Mesendoderm (in vitro differentiated cells): ENCODE measurements around the gene ANKRD27.

ENCODE experiments used
- DNase-seq: peaks from one replicate; pipeline ENCODE4 v3.0.0; 2013
- H2AK5ac ChIP-seq: 2 replicates; pipeline ENCODE4 v1.6.1; 2013; ENCODE audit warnings: low read length, inconsistent platforms
- H2BK120ac ChIP-seq: 2 replicates; pipeline ENCODE4 v1.6.1; 2013; ENCODE audit warnings: low read depth, mild to moderate bottlenecking, low read length, moderate library complexity, mixed read lengths
- H2BK15ac ChIP-seq: replicated peaks from 2 replicates; pipeline ENCODE4 v1.6.1; 2013; ENCODE audit warnings: low read depth, mild to moderate bottlenecking, moderate library complexity
- H2BK5ac ChIP-seq: 2 replicates; pipeline ENCODE4 v1.6.1; 2013; ENCODE audit warnings: low read length, inconsistent platforms
- H3K18ac ChIP-seq: 2 replicates; pipeline ENCODE4 v1.6.1; 2013; ENCODE audit warnings: mild to moderate bottlenecking, low read length, mixed read lengths
- H3K23ac ChIP-seq: one replicate; pipeline ENCODE4 v1.6.1; 2013; ENCODE audit warnings: low read length
- H3K27ac ChIP-seq: 2 replicates; pipeline ENCODE4 v1.5.1; 2013; ENCODE audit warnings: low read depth, mild to moderate bottlenecking, inconsistent platforms, low read length, moderate library complexity
- H3K27me3 ChIP-seq: 2 replicates; pipeline ENCODE4 v1.6.1; 2013; ENCODE audit warnings: low read length, control low read depth, mild to moderate bottlenecking, inconsistent platforms; ENCODE audit not compliant: insufficient read depth, poor library complexity
- H3K36me3 ChIP-seq: 2 replicates; pipeline ENCODE4 v1.6.1; 2013; ENCODE audit warnings: low read length, inconsistent platforms; ENCODE audit not compliant: control insufficient read depth, insufficient read depth
- H3K4ac ChIP-seq: one replicate; pipeline ENCODE4 v1.6.1; 2013; ENCODE audit warnings: low read depth, mild to moderate bottlenecking, low read length, moderate library complexity
- H3K4me1 ChIP-seq: 2 replicates; pipeline ENCODE4 v1.6.1; 2013; ENCODE audit warnings: low read depth, low read length, inconsistent platforms; ENCODE audit not compliant: control insufficient read depth
- H3K4me2 ChIP-seq: 2 replicates; pipeline ENCODE4 v1.6.1; 2013; ENCODE audit warnings: low read length
- H3K4me3 ChIP-seq: 2 replicates; pipeline ENCODE4 v1.5.1; 2013; ENCODE audit warnings: mild to moderate bottlenecking, low read length
- H3K56ac ChIP-seq: one replicate; pipeline ENCODE4 v1.6.1; 2013; ENCODE audit warnings: low read length
- H3K79me1 ChIP-seq: 2 replicates; pipeline ENCODE4 v1.6.1; 2013; ENCODE audit warnings: low read length, inconsistent platforms
- H3K79me2 ChIP-seq: 2 replicates; pipeline ENCODE4 v1.6.1; 2013; ENCODE audit warnings: mild to moderate bottlenecking, low read length; ENCODE audit not compliant: control insufficient read depth, insufficient read depth
- H3K9ac ChIP-seq: 2 replicates; pipeline ENCODE4 v1.6.1; 2013; ENCODE audit warnings: low read length, inconsistent platforms
- H4K5ac ChIP-seq: one replicate; pipeline ENCODE4 v1.6.1; 2013; ENCODE audit warnings: low read length
- H4K8ac ChIP-seq: one replicate; pipeline ENCODE4 v1.6.1; 2013; ENCODE audit warnings: low read depth, mild to moderate bottlenecking, control low read depth, low read length, moderate library complexity
- WGBS: extraction: QIAGEN DNeasy Blood & Tissue Kit; methylation state at CpG from one replicate; pipeline ENCODE4 v1.1.7; 2013; ENCODE audit warnings: low lambda C conversion rate, missing lambda C conversion rate; ENCODE audit not compliant: insufficient coverage; ENCODE audit errors: extremely low coverage; 5-methylcytosine and 5-hydroxymethylcytosine counted together

Gene ANKRD27

GRCh38 chr19:32622002-32622401 lies 53.0 kb downstream of the ANKRD27 start:
- Histone ChIP-seq H3K27me3 (no peaks in the 10 kb centered on the region), H2BK15ac (no peak overlapping the region), H2BK5ac (no peak overlapping the region), H3K4me1 (no peaks in the 10 kb centered on the region), H3K56ac (no peak overlapping the region), H3K36me3 (peaks cover 1% of the 10 kb centered on the region), H3K18ac (no peak overlapping the region), H3K23ac (no peak overlapping the region), H2BK120ac (no peak overlapping the region), H3K4me3 (no peak overlapping the region), H3K4me2 (no peak overlapping the region), H4K5ac (no peak overlapping the region), H4K8ac (no peak overlapping the region), H3K79me1 (no peaks in the 10 kb centered on the region), H3K9ac (no peak overlapping the region), H3K79me2 (no peaks in the 10 kb centered on the region), H3K4ac (no peak overlapping the region), H3K27ac (no peak overlapping the region), H2AK5ac (no peak overlapping the region)
- no CpG with 5 or more reads among the region's 12 CpGs for WGBS
- no peak for DNase-seq

- no peak overlapping the region for H2AK5ac ChIP-seq
- no peak overlapping the region for H2BK15ac ChIP-seq
- H2BK5ac ChIP-seq: no peak overlapping the region
- H4K8ac ChIP-seq: no peak overlapping the region
- no peaks in the 10 kb centered on the region for H3K79me2 ChIP-seq
- no peak overlapping the region for H3K4ac ChIP-seq
- no CpG with 5 or more reads among the region's 23 CpGs for WGBS
- H3K23ac ChIP-seq: no peak overlapping the region
- H3K18ac ChIP-seq: no peak overlapping the region
- H2BK120ac ChIP-seq: no peak overlapping the region
- no peak overlapping the region for H3K4me2 ChIP-seq
- no peak overlapping the region for H4K5ac ChIP-seq
- no peaks in the 10 kb centered on the region for H3K4me1 ChIP-seq
- H3K36me3 ChIP-seq: peaks cover 3% of the 10 kb centered on the region
- H3K27me3 ChIP-seq: no peaks in the 10 kb centered on the region
- no peak overlapping the region for H3K9ac ChIP-seq
- no peak overlapping the region for H3K4me3 ChIP-seq
- no peak for DNase-seq
- H3K27ac ChIP-seq: no peak overlapping the region
- H3K56ac ChIP-seq: no peak overlapping the region
- no peaks in the 10 kb centered on the region for H3K79me1 ChIP-seq
Observed at GRCh38 chr19:32619051-32619685, 55.8 kb downstream of the ANKRD27 start.

- Histone ChIP-seq H3K56ac (no peak overlapping the region), H4K8ac (no peak overlapping the region), H3K4ac (no peak overlapping the region), H3K4me1 (no peaks in the 10 kb centered on the region), H2BK5ac (no peak overlapping the region), H3K27me3 (no peaks in the 10 kb centered on the region), H3K4me3 (no peak overlapping the region), H3K9ac (no peak overlapping the region), H3K4me2 (no peak overlapping the region), H2AK5ac (no peak overlapping the region), H3K23ac (no peak overlapping the region), H3K27ac (no peak overlapping the region), H3K79me1 (no peaks in the 10 kb centered on the region), H3K36me3 (peaks cover 3% of the 10 kb centered on the region), H3K18ac (no peak overlapping the region), H2BK120ac (no peak overlapping the region), H3K79me2 (no peaks in the 10 kb centered on the region), H2BK15ac (no peak overlapping the region), H4K5ac (no peak overlapping the region)
- no CpG with 5 or more reads among the region's 11 CpGs for WGBS
- DNase-seq: no peak
Observed at GRCh38 chr19:32615569-32615968, 59.4 kb downstream of the ANKRD27 start.

- H3K27me3 ChIP-seq: no peaks in the 10 kb centered on the region
- H2BK120ac ChIP-seq: no peak overlapping the region
- no peak overlapping the region for H3K4me2 ChIP-seq
- no peak overlapping the region for H4K8ac ChIP-seq
- H2AK5ac ChIP-seq: no peak overlapping the region
- no peaks in the 10 kb centered on the region for H3K79me2 ChIP-seq
- H3K23ac ChIP-seq: no peak overlapping the region
- no peaks in the 10 kb centered on the region for H3K4me1 ChIP-seq
- WGBS: no CpG with 5 or more reads among the region's 7 CpGs
- no peak overlapping the region for H3K9ac ChIP-seq
- no peak overlapping the region for H3K18ac ChIP-seq
- no peak overlapping the region for H3K4me3 ChIP-seq
- no peak overlapping the region for H2BK5ac ChIP-seq
- DNase-seq: no peak
- H3K36me3 ChIP-seq: peaks cover 3% of the 10 kb centered on the region
- H3K56ac ChIP-seq: no peak overlapping the region
- H2BK15ac ChIP-seq: no peak overlapping the region
- no peaks in the 10 kb centered on the region for H3K79me1 ChIP-seq
- no peak overlapping the region for H4K5ac ChIP-seq
- no peak overlapping the region for H3K4ac ChIP-seq
- H3K27ac ChIP-seq: no peak overlapping the region
Observed at GRCh38 chr19:32614916-32615315, 60.1 kb downstream of the ANKRD27 start.

- no peak overlapping the region for H3K18ac ChIP-seq
- no CpG with 5 or more reads among the region's 4 CpGs for WGBS
- no peaks in the 10 kb centered on the region for H3K79me2 ChIP-seq
- H3K4ac ChIP-seq: no peak overlapping the region
- H3K27ac ChIP-seq: no peak overlapping the region
- H2BK15ac ChIP-seq: no peak overlapping the region
- no peak overlapping the region for H2AK5ac ChIP-seq
- H2BK5ac ChIP-seq: no peak overlapping the region
- H2BK120ac ChIP-seq: no peak overlapping the region
- H3K4me1 ChIP-seq: no peaks in the 10 kb centered on the region
- H3K9ac ChIP-seq: no peak overlapping the region
- H3K56ac ChIP-seq: no peak overlapping the region
- DNase-seq: no peak
- H3K23ac ChIP-seq: no peak overlapping the region
- H3K4me3 ChIP-seq: no peak overlapping the region
- no peak overlapping the region for H4K8ac ChIP-seq
- H3K27me3 ChIP-seq: no peaks in the 10 kb centered on the region
- no peak overlapping the region for H3K4me2 ChIP-seq
- no peak overlapping the region for H4K5ac ChIP-seq
- peaks cover 3% of the 10 kb centered on the region for H3K36me3 ChIP-seq
- H3K79me1 ChIP-seq: no peaks in the 10 kb centered on the region
Observed at GRCh38 chr19:32613008-32613407, 62.0 kb downstream of the ANKRD27 start.

DNA sequence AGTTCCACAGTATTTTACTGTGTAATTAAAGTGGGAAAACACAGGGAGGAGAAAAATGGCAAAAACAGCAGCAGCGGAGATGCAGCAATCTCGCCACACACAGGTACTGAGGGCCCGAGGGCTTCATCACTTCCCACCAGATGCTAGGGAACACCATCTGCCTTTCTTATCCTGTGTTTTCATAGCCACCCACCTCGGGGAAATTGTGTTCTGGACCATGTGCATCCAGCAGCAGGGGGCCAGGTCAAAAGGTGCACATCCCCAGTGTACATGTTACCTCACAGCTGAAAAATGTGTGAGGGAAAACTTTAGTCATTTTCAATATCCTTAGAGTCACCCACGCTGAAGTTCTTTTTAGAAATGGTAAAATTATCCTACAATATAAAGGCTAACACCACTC lies 63.8 kb downstream of the ANKRD27 start:
- no CpG with 5 or more reads among the region's 5 CpGs for WGBS
- no peak for DNase-seq
- Histone ChIP-seq H3K4ac (no peak overlapping the region), H4K8ac (no peak overlapping the region), H4K5ac (no peak overlapping the region), H2AK5ac (no peak overlapping the region), H3K4me1 (no peaks in the 10 kb centered on the region), H3K9ac (no peak overlapping the region), H2BK120ac (no peak overlapping the region), H3K56ac (no peak overlapping the region), H3K4me2 (no peak overlapping the region), H3K36me3 (peaks cover 1% of the 10 kb centered on the region), H3K79me2 (no peaks in the 10 kb centered on the region), H3K4me3 (no peak overlapping the region), H3K27ac (no peak overlapping the region), H3K27me3 (no peaks in the 10 kb centered on the region), H3K18ac (no peak overlapping the region), H2BK15ac (no peak overlapping the region), H2BK5ac (no peak overlapping the region), H3K23ac (no peak overlapping the region), H3K79me1 (no peaks in the 10 kb centered on the region)
